Central memory CD8-positive, alpha-beta T cell (primary cell): ENCODE measurements around the gene GPR32.

Source experiments
- ATAC-seq: fragments of 150-1000 bp; cut with Tn5 transposase; replicated peaks from 2 replicates; pipeline ENCODE4 v1.10.0; 2022; ENCODE audit warnings: mild to moderate bottlenecking, moderate FRiP score, moderate number of reproducible peaks; ENCODE audit not compliant: poor library complexity, severe bottlenecking; ENCODE audit errors: extremely low read depth
- DNase-seq, 2 donors: peaks; one replicate each; pipeline ENCODE4 v3.0.0; 2021; ENCODE audit warnings: low spot score in 2 of 2
- H3K27ac Mint-ChIP-seq: one replicate; pipeline ENCODE4 v1.8.0; 2022; ENCODE audit warnings: low read depth, mild to moderate bottlenecking, moderate library complexity, mixed read lengths
- H3K27me3 Mint-ChIP-seq: one replicate; pipeline ENCODE4 v1.8.0; 2022; ENCODE audit warnings: mixed read lengths
- H3K36me3 Mint-ChIP-seq: one replicate; pipeline ENCODE4 v1.8.0; 2022; ENCODE audit warnings: mild to moderate bottlenecking, moderate library complexity, mixed read lengths; ENCODE audit not compliant: insufficient read depth
- H3K4me1 Mint-ChIP-seq: one replicate; pipeline ENCODE4 v1.8.0; 2022; ENCODE audit warnings: mixed read lengths
- H3K4me3 Mint-ChIP-seq: one replicate; pipeline ENCODE4 v1.8.0; 2022; ENCODE audit warnings: mild to moderate bottlenecking, moderate library complexity, mixed read lengths
- H3K9me3 Mint-ChIP-seq: one replicate; pipeline ENCODE4 v1.8.0; 2022; ENCODE audit warnings: mixed read lengths

GPR32 gene

DNA sequence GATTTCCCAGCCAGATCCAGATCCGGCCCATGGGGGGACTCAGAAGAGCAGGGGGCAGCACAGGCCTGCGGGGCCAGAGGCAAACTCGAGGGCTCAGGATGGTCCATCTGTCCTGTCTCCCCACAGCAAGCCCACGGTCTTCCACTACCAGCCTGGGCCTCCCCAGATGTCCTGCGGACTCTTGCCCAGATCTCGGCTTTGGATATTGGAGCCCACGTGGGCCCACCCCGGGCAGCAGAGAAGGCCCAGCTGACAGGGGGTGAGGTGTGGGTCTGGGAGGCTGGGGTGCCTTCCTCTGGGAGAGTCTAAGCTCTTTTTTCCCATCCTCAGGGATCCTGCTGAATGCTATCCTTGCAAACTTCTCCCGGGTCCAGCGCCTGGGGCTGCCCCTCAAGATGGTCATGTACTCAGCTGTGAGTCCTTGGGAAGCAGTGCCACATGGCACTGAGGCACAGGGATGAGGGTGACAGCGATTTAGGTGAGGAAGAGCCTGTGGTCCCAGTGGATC, 23.3 kb downstream of the GPR32 start:
- DNase-seq (no peak), ATAC-seq (no peak)
- Mint-ChIP-seq H3K4me1 (no peaks in the 10 kb centered on the region), H3K9me3 (no peaks in the 10 kb centered on the region), H3K4me3 (no peak overlapping the region), H3K36me3 (peaks cover 16% of the 10 kb centered on the region), H3K27me3 (no peaks in the 10 kb centered on the region), H3K27ac (no peak overlapping the region)

DNA sequence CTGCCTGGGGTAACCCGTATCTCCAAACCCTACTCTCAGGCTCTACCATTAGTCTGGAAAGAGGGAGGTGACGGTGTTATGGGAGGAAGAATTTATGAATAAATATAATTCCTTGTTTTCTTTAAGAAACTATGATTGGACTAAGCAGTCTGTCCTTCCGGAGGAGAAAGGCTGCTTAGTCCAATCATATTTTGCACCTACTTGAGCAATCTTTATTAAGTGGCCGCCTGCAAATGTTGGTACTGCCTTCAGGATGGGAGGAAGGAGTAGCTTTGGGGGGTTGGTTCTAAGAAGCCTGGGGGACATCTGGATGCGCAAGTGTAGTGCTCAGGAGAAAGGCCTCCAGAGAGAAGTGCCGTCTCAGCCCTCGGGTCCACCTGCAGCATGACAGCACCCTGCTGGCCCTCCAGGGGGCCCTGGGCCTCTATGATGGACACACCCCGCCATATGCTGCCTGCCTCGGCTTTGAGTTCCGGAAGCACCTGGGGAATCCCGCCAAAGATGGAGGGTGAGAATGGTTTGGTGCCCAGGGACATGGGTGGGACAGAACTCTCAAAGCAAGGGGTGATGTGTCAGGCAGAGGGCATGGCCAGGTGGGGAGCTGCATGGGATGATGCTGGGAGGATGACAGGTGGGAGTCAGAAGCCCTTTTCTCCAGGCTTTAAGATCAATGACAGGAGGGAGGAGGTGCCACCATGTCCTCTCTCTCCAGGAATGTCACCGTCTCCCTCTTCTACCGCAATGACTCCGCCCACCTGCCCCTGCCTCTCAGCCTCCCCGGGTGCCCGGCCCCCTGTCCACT, 24.0 kb downstream of the GPR32 start:
- Mint-ChIP-seq H3K4me3 (no peak overlapping the region), H3K27me3 (no peaks in the 10 kb centered on the region), H3K9me3 (no peaks in the 10 kb centered on the region), H3K36me3 (peaks cover 17% of the 10 kb centered on the region), H3K4me1 (no peaks in the 10 kb centered on the region), H3K27ac (no peak overlapping the region)
- ATAC-seq: no peak
- DNase-seq: no peak

GRCh38 chr19:50794876-50795663, 24.8 kb downstream of the GPR32 start:
- no peaks in the 10 kb centered on the region for H3K9me3 Mint-ChIP-seq
- H3K4me1 Mint-ChIP-seq: no peaks in the 10 kb centered on the region
- no peaks in the 10 kb centered on the region for H3K27me3 Mint-ChIP-seq
- no peak for DNase-seq
- no peak for ATAC-seq
- peaks cover 21% of the 10 kb centered on the region for H3K36me3 Mint-ChIP-seq
- no peak overlapping the region for H3K4me3 Mint-ChIP-seq
- H3K27ac Mint-ChIP-seq: no peak overlapping the region

GRCh38 chr19:50795664-50796073, 25.4 kb downstream of the GPR32 start:
- no peak for DNase-seq
- Mint-ChIP-seq H3K4me3 (no peak overlapping the region), H3K27me3 (no peaks in the 10 kb centered on the region), H3K9me3 (no peaks in the 10 kb centered on the region), H3K27ac (no peak overlapping the region), H3K36me3 (peaks cover 21% of the 10 kb centered on the region), H3K4me1 (no peaks in the 10 kb centered on the region)
- no peak for ATAC-seq

DNA sequence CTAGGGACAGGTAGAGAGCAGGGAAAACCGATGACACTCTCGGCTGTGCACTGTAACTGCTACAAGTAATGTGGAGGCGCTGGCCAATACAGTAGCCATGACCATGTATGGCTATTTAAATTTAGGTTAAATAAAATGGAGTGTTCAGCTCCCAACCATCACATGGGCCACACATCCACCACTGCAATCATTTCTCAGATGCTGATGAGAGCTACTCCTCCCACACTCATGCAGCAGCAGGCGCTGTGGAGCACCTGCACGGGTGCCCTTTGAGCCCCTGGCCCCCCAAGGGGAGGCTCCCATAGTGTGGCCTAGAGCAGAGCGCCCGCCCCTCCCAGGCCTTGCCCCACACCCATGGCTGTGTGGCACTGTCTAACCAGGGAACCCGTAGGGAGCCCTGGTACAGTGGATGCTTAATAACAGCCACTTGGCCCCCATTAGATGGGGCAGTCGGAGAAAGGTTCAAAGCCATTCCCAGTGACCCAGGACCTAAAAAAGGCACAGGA, 25.9 kb downstream of the GPR32 start:
- H3K4me1 Mint-ChIP-seq: no peaks in the 10 kb centered on the region
- H3K27ac Mint-ChIP-seq: no peak overlapping the region
- no peaks in the 10 kb centered on the region for H3K9me3 Mint-ChIP-seq
- no peaks in the 10 kb centered on the region for H3K27me3 Mint-ChIP-seq
- no peak for ATAC-seq
- no peak for DNase-seq
- H3K36me3 Mint-ChIP-seq: peaks cover 22% of the 10 kb centered on the region
- H3K4me3 Mint-ChIP-seq: no peak overlapping the region

- Mint-ChIP-seq H3K27me3 (no peaks in the 10 kb centered on the region), H3K9me3 (no peaks in the 10 kb centered on the region), H3K27ac (no peak overlapping the region), H3K36me3 (peaks cover 23% of the 10 kb centered on the region), H3K4me1 (no peaks in the 10 kb centered on the region), H3K4me3 (no peak overlapping the region)
- no peak for ATAC-seq
- no peak for DNase-seq
These were observed 26.6 kb downstream of the GPR32 start for GRCh38 chr19:50796634-50797428.

- Mint-ChIP-seq H3K9me3 (no peaks in the 10 kb centered on the region), H3K27ac (no peak overlapping the region), H3K4me3 (no peak overlapping the region), H3K4me1 (no peaks in the 10 kb centered on the region), H3K27me3 (no peaks in the 10 kb centered on the region), H3K36me3 (peaks cover 26% of the 10 kb centered on the region)
- no peak for ATAC-seq
- no peak for DNase-seq
These were observed 27.1 kb downstream of the GPR32 start for GRCh38 chr19:50797429-50797780.

- no peak for ATAC-seq
- peaks cover 6% of the 10 kb centered on the region for H3K4me1 Mint-ChIP-seq
- no peak overlapping the region for H3K27ac Mint-ChIP-seq
- H3K27me3 Mint-ChIP-seq: no peaks in the 10 kb centered on the region
- DNase-seq: no peak
- H3K36me3 Mint-ChIP-seq: peaks cover 26% of the 10 kb centered on the region
- H3K4me3 Mint-ChIP-seq: no peak overlapping the region
- no peaks in the 10 kb centered on the region for H3K9me3 Mint-ChIP-seq
These were observed 27.8 kb downstream of the GPR32 start for GRCh38 chr19:50797781-50798658.

GRCh38 chr19:50798659-50799546, 28.6 kb downstream of the GPR32 start:
- H3K27me3 Mint-ChIP-seq: no peaks in the 10 kb centered on the region
- peaks cover 15% of the 10 kb centered on the region for H3K4me1 Mint-ChIP-seq
- no peak overlapping the region for H3K4me3 Mint-ChIP-seq
- H3K27ac Mint-ChIP-seq: no peak overlapping the region
- ATAC-seq (no peak), DNase-seq (no peak)
- H3K9me3 Mint-ChIP-seq: no peaks in the 10 kb centered on the region
- peaks cover 26% of the 10 kb centered on the region for H3K36me3 Mint-ChIP-seq

DNA sequence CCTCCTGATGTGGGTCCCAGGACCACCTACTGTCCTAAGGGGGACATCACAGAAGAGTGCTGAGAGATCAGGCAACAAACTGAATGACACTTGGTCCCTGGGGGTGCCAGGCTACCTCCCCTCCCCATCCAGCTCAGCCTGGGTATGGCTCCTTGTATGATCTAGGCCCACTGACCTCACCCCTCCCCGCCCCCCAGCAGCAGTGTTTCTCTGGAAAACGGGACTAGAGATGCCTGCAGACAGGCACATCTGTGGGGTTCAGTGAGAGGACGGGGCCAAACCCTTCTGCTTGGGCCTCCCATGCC, 29.2 kb downstream of the GPR32 start:
- Mint-ChIP-seq H3K36me3 (peaks cover 28% of the 10 kb centered on the region), H3K4me3 (no peak overlapping the region), H3K4me1 (peaks cover 20% of the 10 kb centered on the region), H3K27me3 (no peaks in the 10 kb centered on the region), H3K27ac (no peak overlapping the region), H3K9me3 (no peaks in the 10 kb centered on the region)
- ATAC-seq: no peak
- no peak for DNase-seq

- DNase-seq (no peak), ATAC-seq (no peak)
- H3K4me1 Mint-ChIP-seq: peaks cover 30% of the 10 kb centered on the region
- H3K27me3 Mint-ChIP-seq: no peaks in the 10 kb centered on the region
- H3K36me3 Mint-ChIP-seq: peaks cover 32% of the 10 kb centered on the region
- H3K27ac Mint-ChIP-seq: no peak overlapping the region
- H3K9me3 Mint-ChIP-seq: no peaks in the 10 kb centered on the region
- no peak overlapping the region for H3K4me3 Mint-ChIP-seq
These were observed 30.8 kb downstream of the GPR32 start for GRCh38 chr19:50801107-50801506.
